ENCODE results near the gene TWNK.

GRCh38 chr10:100998183-100998990, 11.0 kb downstream of the TWNK start:
- TF ChIP-seq SUZ12 (IDR thresholded peaks at IDR 0.05; ENCODE audit: extremely low read depth, insufficient read depth, insufficient read length) (no peak), ZNF274 (IDR thresholded peaks at IDR 0.05; ENCODE audit: low read depth, low read length) (no peak), YY1 (IDR thresholded peaks at IDR 0.05; ENCODE audit: insufficient read depth, insufficient read length) (no peak)
